ENCODE measurements around the gene GRM2.

GRCh38 chr3:51720292-51721061 lies 13.6 kb downstream of the GRM2 start:
- TF ChIP-seq CTCF (IDR thresholded peaks at IDR 0.05): no peak
- no peak for TF ChIP-seq POLR2A (IDR thresholded peaks at IDR 0.05)

Measured in body of pancreas (tissue), 4 donors.